Peyer's patch (tissue), 4 donors: ENCODE data around the gene HOXD11.

Source experiments
- POLR2A ChIP-seq, 2 donors: fragments of 450-650 bp; IDR thresholded peaks; one replicate each; pipeline ENCODE4 v1.5.1; 2017; ENCODE audit warnings: antibody characterized with exemption in 2 of 2, mild to moderate bottlenecking in 2 of 2, moderate library complexity in 2 of 2
- TF ChIP-seq, protein P1 (sequence below), 6 experiments: fragments of 450-650 bp in 4 of 6; fragments of 200-600 bp in 2 of 6; sonication (generic) in 1 of 6; IDR thresholded peaks; one replicate each; pipeline ENCODE4 v1.5.1; 2017 to 2019; ENCODE audit warnings: antibody characterized with exemption in 6 of 6, mild to moderate bottlenecking in 3 of 6, moderate library complexity in 1 of 6

DNA sequence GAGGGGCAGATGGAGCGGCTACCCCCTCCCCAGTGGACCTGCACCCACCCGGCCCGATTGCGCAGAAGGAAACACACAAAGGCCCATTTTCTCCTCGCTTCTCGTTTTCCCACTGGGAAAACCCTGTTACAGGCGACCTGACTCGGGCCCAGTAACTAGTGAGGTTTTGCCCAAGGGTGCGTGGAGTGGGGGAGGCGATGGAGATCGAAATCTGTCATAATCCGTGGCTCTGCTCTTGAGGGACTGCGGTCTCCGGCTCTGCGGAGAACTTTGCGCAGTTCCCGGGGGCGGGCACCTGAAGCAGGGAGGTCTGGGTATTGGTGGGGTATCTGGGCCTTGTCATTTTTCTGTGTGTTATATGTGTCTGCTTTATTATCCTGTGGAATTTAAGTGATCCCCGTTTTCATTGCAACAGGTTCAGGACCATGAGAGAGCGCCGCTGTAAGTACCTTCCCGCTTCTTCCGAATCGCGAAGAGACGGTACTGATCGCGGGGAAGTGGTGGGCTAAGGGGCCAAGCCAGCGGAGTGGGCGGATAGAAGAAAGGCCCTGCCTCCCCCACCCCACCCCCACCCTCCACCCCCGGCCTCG, 40.2 kb downstream of the HOXD11 start:
- no peak for TF ChIP-seq POLR2A (IDR thresholded peaks at IDR 0.05)
- TF ChIP-seq, protein P1, sequence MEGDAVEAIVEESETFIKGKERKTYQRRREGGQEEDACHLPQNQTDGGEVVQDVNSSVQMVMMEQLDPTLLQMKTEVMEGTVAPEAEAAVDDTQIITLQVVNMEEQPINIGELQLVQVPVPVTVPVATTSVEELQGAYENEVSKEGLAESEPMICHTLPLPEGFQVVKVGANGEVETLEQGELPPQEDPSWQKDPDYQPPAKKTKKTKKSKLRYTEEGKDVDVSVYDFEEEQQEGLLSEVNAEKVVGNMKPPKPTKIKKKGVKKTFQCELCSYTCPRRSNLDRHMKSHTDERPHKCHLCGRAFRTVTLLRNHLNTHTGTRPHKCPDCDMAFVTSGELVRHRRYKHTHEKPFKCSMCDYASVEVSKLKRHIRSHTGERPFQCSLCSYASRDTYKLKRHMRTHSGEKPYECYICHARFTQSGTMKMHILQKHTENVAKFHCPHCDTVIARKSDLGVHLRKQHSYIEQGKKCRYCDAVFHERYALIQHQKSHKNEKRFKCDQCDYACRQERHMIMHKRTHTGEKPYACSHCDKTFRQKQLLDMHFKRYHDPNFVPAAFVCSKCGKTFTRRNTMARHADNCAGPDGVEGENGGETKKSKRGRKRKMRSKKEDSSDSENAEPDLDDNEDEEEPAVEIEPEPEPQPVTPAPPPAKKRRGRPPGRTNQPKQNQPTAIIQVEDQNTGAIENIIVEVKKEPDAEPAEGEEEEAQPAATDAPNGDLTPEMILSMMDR (IDR thresholded peaks at IDR 0.05): no peak
